ENCODE data around the gene ZMAT5.

Gene ZMAT5

GRCh38 chr22:29751669-29752068, 15.1 kb downstream of the ZMAT5 start:
- DNase-seq: no peak

GRCh38 chr22:29750559-29751538, 16.0 kb downstream of the ZMAT5 start:
- no peak for DNase-seq

GRCh38 chr22:29750029-29750428, 16.8 kb downstream of the ZMAT5 start:
- DNase-seq: no peak

- DNase-seq: no peak
Measured at GRCh38 chr22:29748248-29748893, 18.4 kb downstream of the ZMAT5 start.

- no peak for DNase-seq
Measured at GRCh38 chr22:29747832-29748231, 19.0 kb downstream of the ZMAT5 start.

- DNase-seq: no peak
Measured at GRCh38 chr22:29744902-29745301, 21.9 kb downstream of the ZMAT5 start.

GRCh38 chr22:29742326-29742725, 24.5 kb downstream of the ZMAT5 start:
- no peak for DNase-seq

- DNase-seq: no peak
Measured at GRCh38 chr22:29741926-29742325, 24.9 kb downstream of the ZMAT5 start.

- DNase-seq: no peak
Measured at GRCh38 chr22:29740216-29740615, 26.6 kb downstream of the ZMAT5 start.

- DNase-seq: no peak
Measured at GRCh38 chr22:29739346-29739875, 27.4 kb downstream of the ZMAT5 start.

- DNase-seq: no peak
Measured at GRCh38 chr22:29738118-29738815, 28.5 kb downstream of the ZMAT5 start.

GRCh38 chr22:29737251-29738117, 29.3 kb downstream of the ZMAT5 start:
- no peak for DNase-seq

- no peak for DNase-seq
Measured at GRCh38 chr22:29735416-29735815, 31.4 kb downstream of the ZMAT5 start.

GRCh38 chr22:29734838-29735237, 32.0 kb downstream of the ZMAT5 start:
- no peak for DNase-seq

GRCh38 chr22:29734406-29734805, 32.4 kb downstream of the ZMAT5 start:
- no peak for DNase-seq

- peak; percentile 39 for DNase-seq
Measured at GRCh38 chr22:29733362-29734201, 33.2 kb downstream of the ZMAT5 start.

GRCh38 chr22:29732883-29733282, 33.9 kb downstream of the ZMAT5 start:
- no peak for DNase-seq

GRCh38 chr22:29731058-29731850, 35.6 kb downstream of the ZMAT5 start:
- no peak for DNase-seq

- DNase-seq: no peak
Measured at GRCh38 chr22:29729161-29729560, 37.6 kb downstream of the ZMAT5 start.

GRCh38 chr22:29727131-29727523, 39.7 kb downstream of the ZMAT5 start:
- peak; percentile 42 for DNase-seq

All from retina (tissue), 1 donor.